Hematopoietic multipotent progenitor cell treated with erythropoietin and hydrocortisone succinate and interleukin-3 and kit ligand, for 17 days (in vitro differentiated cells): ENCODE data around the gene DEPDC1B.
"Not testable (repeated sequence)": the region's sequence is repeated elsewhere in the genome, so short reads cannot be mapped to it uniquely, and the experiment has no call there.

ENCODE experiments used
- DNase-seq: peaks from one replicate; pipeline ENCODE4 v3.0.0-alpha.2; 2015; ENCODE audit warnings: low spot score

DEPDC1B gene

GRCh38 chr5:60640901-60641300 is 59.1 kb downstream of the DEPDC1B start:
- DNase-seq, result no peak

- no peak for DNase-seq
Observed at GRCh38 chr5:60639544-60639943, 60.4 kb downstream of the DEPDC1B start.

DNA sequence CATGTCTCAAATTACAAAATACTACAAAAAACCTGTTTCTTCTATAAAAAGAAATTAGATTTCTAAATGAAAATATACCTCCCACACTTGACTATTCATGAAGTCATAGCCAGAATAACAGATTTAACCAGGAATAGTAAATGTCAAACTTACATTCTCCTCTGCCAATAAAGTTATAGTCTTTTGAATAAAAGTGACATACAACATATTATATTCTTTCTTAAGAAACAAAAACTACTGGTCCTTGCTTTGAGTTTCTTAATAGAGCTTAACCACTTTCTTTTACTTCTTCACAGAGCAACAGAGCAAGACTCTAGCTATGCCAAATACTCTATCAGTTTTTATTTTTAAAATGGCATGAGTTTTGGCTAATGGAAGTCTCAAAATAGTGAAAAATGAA is 61.7 kb downstream of the DEPDC1B start:
- no peak for DNase-seq

DNA sequence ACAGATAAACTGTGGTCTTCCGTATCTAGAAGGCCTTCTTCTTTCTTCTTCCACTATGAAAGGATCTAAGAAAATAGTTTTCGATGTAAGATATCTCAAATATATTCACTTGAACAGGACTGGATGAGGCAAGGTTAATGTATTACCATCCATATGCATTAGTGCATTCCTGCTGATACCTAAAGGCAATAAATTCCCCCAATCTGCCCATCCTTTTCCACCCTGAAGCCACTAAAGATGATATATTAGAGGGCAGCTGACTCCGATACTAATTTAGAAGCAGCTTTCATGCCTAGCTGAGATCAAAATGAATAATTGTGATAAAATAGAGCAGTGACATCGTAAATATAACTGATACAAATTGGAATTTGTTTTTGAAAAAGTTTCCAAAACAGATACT is 63.3 kb downstream of the DEPDC1B start:
- DNase-seq, result no peak

- no peak for DNase-seq
Observed at GRCh38 chr5:60636001-60636400, 64.0 kb downstream of the DEPDC1B start.

GRCh38 chr5:60634051-60634450 is 65.9 kb downstream of the DEPDC1B start:
- DNase-seq, result no peak

DNA sequence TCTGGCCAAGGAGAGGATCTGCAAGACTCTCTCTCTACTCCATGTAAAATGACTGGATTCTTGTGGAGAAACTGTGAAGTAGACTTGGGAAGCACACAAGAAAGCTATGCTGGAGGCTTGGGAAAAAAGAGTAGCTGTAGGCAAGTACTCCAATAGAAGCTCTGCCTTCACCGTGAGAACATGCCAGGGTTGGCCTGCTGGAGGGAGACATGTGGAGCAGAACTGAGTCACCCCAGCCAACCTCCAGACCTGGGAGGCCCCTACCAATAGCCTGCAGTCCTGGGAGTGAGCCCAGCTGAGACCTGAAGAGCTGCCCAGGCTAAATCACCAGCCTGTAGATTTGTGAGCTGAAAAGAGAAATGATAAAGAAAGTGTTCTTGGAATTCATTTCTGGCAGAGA is 66.6 kb downstream of the DEPDC1B start:
- no peak for DNase-seq

DNA sequence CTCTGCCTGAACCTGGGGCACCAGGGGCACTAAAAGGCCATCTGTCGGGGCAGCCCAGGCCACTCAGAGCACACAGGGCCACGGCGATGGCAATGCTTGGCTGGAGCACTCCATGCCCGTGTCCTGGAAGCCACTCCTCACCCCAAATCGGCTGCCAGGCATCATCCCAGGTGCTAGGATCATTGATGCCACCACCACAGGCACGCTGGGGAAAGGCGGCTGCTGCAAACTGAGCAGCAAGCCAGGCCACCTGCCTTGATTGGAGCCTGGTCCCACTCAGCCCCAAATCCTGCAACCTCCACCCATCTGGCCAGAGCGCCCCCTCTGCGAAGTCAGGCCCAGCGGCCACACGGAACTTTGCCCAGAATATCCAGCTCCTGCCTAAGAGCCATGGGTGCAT is 67.8 kb downstream of the DEPDC1B start:
- no peak for DNase-seq

DNA sequence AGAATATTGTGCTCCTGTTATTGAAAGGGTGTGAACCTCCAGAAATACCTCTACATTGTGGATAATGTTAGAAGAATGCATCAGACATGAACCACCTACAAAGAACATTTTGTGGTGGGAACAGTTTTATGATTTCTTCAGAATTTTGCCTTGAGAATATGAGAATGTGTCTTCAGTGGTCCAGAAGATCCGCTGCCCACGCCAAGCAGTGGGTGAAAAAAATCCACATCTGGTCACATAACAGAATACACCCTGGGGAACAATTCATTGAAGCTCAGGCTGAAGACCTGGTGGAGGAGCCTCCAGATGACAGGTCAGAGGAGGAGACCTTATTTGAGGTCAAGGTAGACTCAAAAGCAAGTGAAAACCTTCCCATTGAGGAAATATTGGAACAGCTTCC is 69.1 kb downstream of the DEPDC1B start:
- no peak for DNase-seq

DNA sequence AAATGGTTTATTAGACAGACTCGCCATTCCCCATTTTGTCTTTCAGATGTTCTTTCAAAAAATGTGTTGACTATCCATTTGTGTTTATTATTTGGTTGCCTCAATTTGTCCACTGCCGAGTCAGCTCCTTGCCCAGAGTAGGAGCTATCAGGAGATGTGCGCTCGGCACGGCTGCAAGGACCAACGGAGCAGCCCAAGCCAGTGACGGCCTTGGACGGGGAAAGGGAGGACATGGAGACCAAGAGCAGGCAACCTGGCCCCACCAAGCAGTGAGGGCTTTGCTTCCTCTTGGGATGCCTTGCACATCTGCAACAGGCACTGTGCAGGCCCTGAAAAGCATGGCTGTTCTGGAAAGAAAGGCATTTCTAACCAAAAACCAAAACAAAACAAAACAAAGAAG is 69.8 kb downstream of the DEPDC1B start:
- DNase-seq, result no peak

DNA sequence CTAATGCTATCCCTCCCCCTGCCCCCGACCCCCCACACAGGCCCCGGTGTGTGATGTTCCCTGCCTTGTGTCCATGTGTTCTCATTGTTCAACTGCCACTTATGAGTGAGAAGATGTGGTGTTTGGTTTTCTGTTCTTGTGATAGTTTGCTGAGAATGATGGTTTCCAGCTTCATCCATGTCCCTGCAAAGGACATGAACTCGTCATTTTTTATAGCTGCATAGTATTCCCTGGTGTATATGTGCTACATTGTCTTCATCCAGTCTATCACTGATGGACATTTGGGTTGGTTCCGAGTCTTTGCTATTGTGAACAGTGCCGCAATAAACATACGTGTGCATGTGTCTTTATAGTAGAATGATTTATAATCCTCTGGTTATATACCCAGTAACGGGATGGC is 75.1 kb downstream of the DEPDC1B start:
- DNase-seq, result not testable (repeated sequence)

- not testable (repeated sequence) for DNase-seq
Observed at GRCh38 chr5:60620752-60621151, 79.2 kb downstream of the DEPDC1B start.

DNA sequence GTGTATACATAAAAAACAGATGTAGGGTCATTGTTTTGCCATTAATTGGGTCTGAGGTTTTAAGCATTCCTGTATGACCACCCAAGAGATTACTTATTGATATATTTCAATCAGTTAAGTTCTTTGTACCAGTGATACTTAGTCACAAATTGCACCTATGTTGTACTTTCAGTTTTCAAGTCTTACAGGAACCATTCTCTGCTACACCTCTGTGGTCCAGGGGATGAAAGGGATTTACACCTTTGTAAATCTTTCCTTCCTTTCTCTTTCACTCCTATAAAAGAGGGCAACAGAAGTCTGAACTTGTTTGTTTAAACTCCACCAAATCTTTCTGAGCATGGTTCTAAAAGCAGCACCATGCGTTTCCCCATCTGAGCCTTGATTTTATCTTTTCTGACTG is 86.1 kb downstream of the DEPDC1B start:
- no peak for DNase-seq

- DNase-seq, result no peak
Observed at GRCh38 chr5:60611099-60611740, 88.7 kb downstream of the DEPDC1B start.

DNA sequence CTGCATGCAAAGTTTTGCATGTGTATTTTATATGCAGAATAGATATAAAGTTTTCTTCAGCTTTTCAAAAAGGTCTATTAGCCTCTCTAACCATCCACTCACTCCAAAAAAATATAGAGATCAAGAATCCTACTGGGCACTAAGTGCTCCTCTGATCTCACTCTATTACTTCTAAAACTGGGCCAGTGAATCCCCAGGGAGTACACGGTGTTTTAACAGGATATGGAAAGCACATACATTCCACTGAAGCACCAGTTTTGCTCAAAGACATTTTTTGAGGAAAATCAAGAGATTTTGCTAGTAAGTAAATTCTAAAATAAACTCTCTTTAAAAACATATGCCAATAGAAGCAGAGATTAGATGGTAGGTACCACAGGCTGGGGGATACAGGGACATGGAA is 95.2 kb downstream of the DEPDC1B start:
- no peak for DNase-seq

DNA sequence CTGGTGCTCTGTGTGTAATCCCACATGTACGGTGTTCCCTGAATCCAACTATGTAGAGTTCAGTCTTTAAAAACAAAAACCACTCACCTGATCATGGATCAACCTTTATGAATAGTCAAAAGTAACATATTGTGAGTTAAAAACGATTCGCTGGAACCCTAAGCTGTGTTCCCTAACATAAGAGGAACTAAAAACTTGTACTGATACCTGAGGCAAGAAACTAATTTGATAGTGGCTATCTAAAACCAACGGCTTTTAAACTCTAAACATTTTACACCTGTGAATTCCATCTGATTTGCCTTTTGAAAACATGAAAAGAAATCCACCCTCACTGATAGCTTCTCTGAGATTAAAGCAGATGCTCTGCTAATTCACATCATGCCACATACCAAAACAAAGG is 101.5 kb downstream of the DEPDC1B start:
- DNase-seq, result no peak

DNA sequence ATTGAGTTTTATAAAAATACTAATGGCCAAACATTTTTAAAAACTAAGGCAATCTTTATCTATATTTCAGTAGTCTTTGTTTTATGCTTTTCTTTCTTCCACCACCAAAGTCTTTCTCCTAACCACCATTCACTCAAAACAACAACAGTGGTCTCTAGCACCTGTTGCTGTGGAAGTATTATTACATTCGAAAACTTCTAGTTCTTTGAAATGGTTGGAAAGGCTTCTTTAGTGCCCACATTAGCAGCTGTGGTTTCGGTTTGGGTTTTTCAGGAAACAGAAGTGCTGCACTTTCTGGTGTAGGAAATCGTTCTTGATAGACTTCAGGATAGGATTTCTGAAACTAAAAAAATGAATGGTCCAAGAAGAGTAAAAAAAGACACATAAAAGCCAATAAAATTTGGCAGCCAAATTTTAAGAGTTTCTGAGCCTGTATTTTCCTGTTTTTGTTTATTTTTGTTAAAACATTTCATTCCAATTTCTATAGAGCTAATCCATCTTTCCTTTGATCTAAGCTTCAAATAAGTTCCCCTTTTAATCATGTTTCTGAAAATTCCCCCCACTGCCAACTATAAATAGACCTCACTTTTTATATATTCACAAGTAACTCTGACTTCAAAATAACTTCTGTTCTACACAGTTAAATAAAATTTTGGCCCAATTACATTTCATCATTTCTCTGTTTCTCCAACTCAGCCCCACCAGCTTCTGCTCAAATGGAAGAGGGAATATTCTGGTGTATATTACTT is 102.2 kb downstream of the DEPDC1B start:
- no peak for DNase-seq

- DNase-seq, result no peak
Observed at GRCh38 chr5:60594715-60595477, 105.1 kb downstream of the DEPDC1B start.

- no peak for DNase-seq
Observed at GRCh38 chr5:60590172-60590571, 109.8 kb downstream of the DEPDC1B start.

GRCh38 chr5:60587312-60587711 is 112.7 kb downstream of the DEPDC1B start:
- DNase-seq, result not testable (repeated sequence)

GRCh38 chr5:60586307-60586901 is 113.6 kb downstream of the DEPDC1B start:
- no peak for DNase-seq

GRCh38 chr5:60585618-60586017 is 114.3 kb downstream of the DEPDC1B start:
- no peak for DNase-seq

GRCh38 chr5:60584304-60584703 is 115.7 kb downstream of the DEPDC1B start:
- no peak for DNase-seq
